MCF 10A (cell line): Measurements from ENCODE around the gene UPF1. TPM values are rescaled to one million over a fixed set of nuclear protein-coding genes. Genes with fewer than 3 reads are reported as not detected.

ENCODE experiments used
- BruUV-seq: library from RNA; stranded (reverse); fragments of 400-500 nt; replicated peaks from 2 replicates; lab custom pipeline; 2021; lab: Mats Ljungman, UMichigan
- CTCF ChIA-PET: fragments of 300-600 bp; sonication (Branson Sonifier 250); formaldehyde crosslinking; extraction: SDS; loops from one replicate; lab custom pipeline; 2021; ENCODE audit warnings: antibody characterized with exemption, inconsistent platforms; lab: Yijun Ruan, JAX
- POLR2A ChIA-PET: fragments of 300-600, 350-650 bp; sonication (Branson Sonifier 250); formaldehyde crosslinking; extraction: SDS; loops from one replicate; lab custom pipeline; 2020; ENCODE audit warnings: antibody characterized with exemption, inconsistent platforms; lab: Yijun Ruan, JAX
- DNase-seq: peaks from one replicate; pipeline ENCODE4 v3.0.0-alpha.2; 2018; ENCODE audit not compliant: unreplicated experiment
- H3K27ac Mint-ChIP-seq: one replicate; pipeline ENCODE4 v1.8.0; 2022; ENCODE audit warnings: mild to moderate bottlenecking, low read depth, mixed read lengths; ENCODE audit not compliant: unreplicated experiment
- H3K27me3 Mint-ChIP-seq: one replicate; pipeline ENCODE4 v1.8.0; 2022; ENCODE audit warnings: mixed read lengths; ENCODE audit not compliant: insufficient read depth, unreplicated experiment
- H3K36me3 Mint-ChIP-seq: one replicate; pipeline ENCODE4 v1.8.0; 2022; ENCODE audit warnings: mild to moderate bottlenecking, moderate library complexity, mixed read lengths; ENCODE audit not compliant: insufficient read depth, unreplicated experiment
- H3K4me1 Mint-ChIP-seq: one replicate; pipeline ENCODE4 v1.8.0; 2022; ENCODE audit warnings: mixed read lengths; ENCODE audit not compliant: insufficient read depth, unreplicated experiment
- H3K4me3 Mint-ChIP-seq: one replicate; pipeline ENCODE4 v1.8.0; 2022; ENCODE audit warnings: mild to moderate bottlenecking, moderate library complexity, mixed read lengths; ENCODE audit not compliant: unreplicated experiment
- H3K9me3 Mint-ChIP-seq: one replicate; pipeline ENCODE4 v1.8.0; 2022; ENCODE audit warnings: mixed read lengths; ENCODE audit not compliant: unreplicated experiment
- CTCF ChIP-seq: fragments of 200-600 bp; IDR thresholded peaks from one replicate; pipeline ENCODE4 v1.8.0; 2022; ENCODE audit warnings: antibody characterized with exemption, mild to moderate bottlenecking; ENCODE audit not compliant: unreplicated experiment
- intact Hi-C: fragments of 100-400 bp; cut with micrococcal nuclease; formaldehyde crosslinking; loops from 2 replicates; pipeline ENCODE4 v1.14.1; 2022
- total RNA-seq: library from RNA; stranded (reverse); gene quantifications from 2 replicates; pipeline ENCODE4 v1.2.3, GENCODE V29; 2022

Gene UPF1
- total RNA-seq, 1 experiment from 2014 or later = 79.8 TPM

- ChIA-PET POLR2A (interaction anchor here (1.2 kb wide), 1 partner anchor 110 kb away, joined by 3 read pairs; no protein-coding TSS in a partner anchor), CTCF (interaction anchor here (0.9 to 2.1 kb wide), 3 partner anchors 10 to 40 kb away, joined by 5 to 14 read pairs (median 5); no protein-coding TSS in a partner anchor)
- no peak overlapping the region for H3K27ac Mint-ChIP-seq
- no peaks in the 10 kb centered on the region for H3K9me3 Mint-ChIP-seq
- intact Hi-C loops = no loop called here
- DNase-seq = no peak
- H3K27me3 Mint-ChIP-seq = no peaks in the 10 kb centered on the region
- TF ChIP-seq CTCF = no peak
- H3K4me1 Mint-ChIP-seq = no peaks in the 10 kb centered on the region
- peaks cover 30% of the 10 kb centered on the region for H3K36me3 Mint-ChIP-seq
- H3K4me3 Mint-ChIP-seq = no peak overlapping the region
- no TSS peak for BruUV-seq
Observed at GRCh38 chr19:18876865-18877264, 45.1 kb downstream of the UPF1 start.

GRCh38 chr19:18878058-18878797, 46.5 kb downstream of the UPF1 start:
- Mint-ChIP-seq H3K27ac (no peak overlapping the region), H3K27me3 (no peaks in the 10 kb centered on the region), H3K9me3 (no peaks in the 10 kb centered on the region), H3K36me3 (peaks cover 30% of the 10 kb centered on the region), H3K4me3 (no peak overlapping the region), H3K4me1 (peaks cover under 1% of the 10 kb centered on the region)
- ChIA-PET POLR2A (interaction anchor here (0.7 kb wide), 1 partner anchor 114 kb away, joined by 3 read pairs; no protein-coding TSS in a partner anchor), CTCF (interaction anchor here (0.6 to 2.1 kb wide), 2 partner anchors 12 to 117 kb away, joined by 3 to 14 read pairs; no protein-coding TSS in a partner anchor)
- no peak for DNase-seq
- no peak for TF ChIP-seq CTCF
- intact Hi-C loops = no loop called here
- no TSS peak for BruUV-seq

GRCh38 chr19:18878858-18879578, 47.3 kb downstream of the UPF1 start:
- CTCF ChIA-PET = interaction anchor here (0.5 to 2.2 kb wide), 3 partner anchors 12 to 108 kb away, joined by 3 to 15 read pairs (median 4); no protein-coding TSS in a partner anchor
- H3K4me3 Mint-ChIP-seq = no peak overlapping the region
- DNase-seq = no peak
- peaks cover 8% of the 10 kb centered on the region for H3K4me1 Mint-ChIP-seq
- TF ChIP-seq CTCF = no peak
- no peaks in the 10 kb centered on the region for H3K9me3 Mint-ChIP-seq
- no peaks in the 10 kb centered on the region for H3K27me3 Mint-ChIP-seq
- POLR2A ChIA-PET = interaction anchor here (0.5 to 0.6 kb wide), 2 partner anchors 69 to 206 kb away, joined by 3 to 4 read pairs; no protein-coding TSS in a partner anchor
- BruUV-seq = no TSS peak
- H3K36me3 Mint-ChIP-seq = peaks cover 24% of the 10 kb centered on the region
- H3K27ac Mint-ChIP-seq = no peak overlapping the region
- intact Hi-C loops = no loop called here
